IMR-90 (cell line): ENCODE measurements around the gene GSG1. TPM values are rescaled to one million over a fixed set of nuclear protein-coding genes. Genes with fewer than 3 reads are reported as not detected.

Experiments used
- ATAC-seq: fragments of 200-7000 bp; cut with Tn5 transposase; 2 replicates; pipeline ENCODE4 v1.9.1; 2020; ENCODE audit warnings: low read depth, mild to moderate bottlenecking, moderate library complexity
- BruUV-seq: library from RNA; stranded (reverse); fragments of 400-500 nt; replicated peaks from 2 replicates; lab custom pipeline; 2021; lab: Mats Ljungman, UMichigan
- CTCF ChIA-PET: fragments of 300-600 bp; formaldehyde crosslinking; extraction: SDS; loops from one replicate; lab custom pipeline; 2021; ENCODE audit warnings: antibody characterized with exemption; lab: Yijun Ruan, JAX
- POLR2A ChIA-PET: fragments of 300-600 bp; sonication (Branson Sonifier 250); formaldehyde crosslinking; loops from one replicate; lab custom pipeline; 2022; ENCODE audit warnings: antibody characterized with exemption; ENCODE audit not compliant: unreplicated experiment; lab: Charles Lee
- DNase-seq: peaks from one replicate; pipeline ENCODE4 v3.0.0; 2013
- H2AFZ ChIP-seq: replicated peaks from 2 replicates; pipeline ENCODE3; 2013; ENCODE audit warnings: low read length, mild to moderate bottlenecking; ENCODE audit not compliant: poor library complexity
- H2AK5ac ChIP-seq: 2 replicates; pipeline ENCODE4 v1.6.1; 2013; ENCODE audit warnings: low read depth, low read length, inconsistent platforms
- H2AK9ac ChIP-seq: replicated peaks from 2 replicates; pipeline ENCODE3; 2013; ENCODE audit warnings: mild to moderate bottlenecking, low read depth, low read length, moderate library complexity; ENCODE audit not compliant: poor library complexity
- H2BK120ac ChIP-seq: 2 replicates; pipeline ENCODE4 v1.6.1; 2013; ENCODE audit warnings: low read depth, low read length, inconsistent platforms
- H2BK15ac ChIP-seq: 3 replicates; pipeline ENCODE4 v1.6.1; 2013; ENCODE audit warnings: low read depth, low read length, inconsistent platforms
- H2BK20ac ChIP-seq: 2 replicates; pipeline ENCODE4 v1.6.1; 2013; ENCODE audit warnings: low read depth, mild to moderate bottlenecking, inconsistent platforms, low read length, moderate library complexity
- H2BK5ac ChIP-seq: 2 replicates; pipeline ENCODE4 v1.6.1; 2013; ENCODE audit warnings: mild to moderate bottlenecking, low read depth, low read length, inconsistent platforms; ENCODE audit not compliant: poor library complexity, severe bottlenecking
- H3K14ac ChIP-seq: replicated peaks from 2 replicates; pipeline ENCODE4 v1.6.1; 2013; ENCODE audit warnings: low read depth, low read length, inconsistent platforms
- H3K18ac ChIP-seq: 2 replicates; pipeline ENCODE4 v1.6.1; 2013; ENCODE audit warnings: low read depth, low read length, control low read depth
- H3K23ac ChIP-seq: 2 replicates; pipeline ENCODE4 v1.6.1; 2013; ENCODE audit warnings: low read depth, low read length, inconsistent platforms
- H3K27ac ChIP-seq: 2 replicates; pipeline ENCODE4 v1.5.1; 2013; ENCODE audit warnings: mild to moderate bottlenecking, control low read depth, low read length; ENCODE audit not compliant: insufficient read depth
- H3K27me3 ChIP-seq: 2 replicates; pipeline ENCODE4 v1.6.1; 2013; ENCODE audit warnings: low read length; ENCODE audit not compliant: control insufficient read depth, insufficient read depth
- H3K36me3 ChIP-seq: 2 replicates; pipeline ENCODE4 v1.6.1; 2013; ENCODE audit warnings: low read length, mixed read lengths; ENCODE audit not compliant: control insufficient read depth, insufficient read depth
- H3K4ac ChIP-seq: 2 replicates; pipeline ENCODE4 v1.6.1; 2013; ENCODE audit warnings: low read depth, low read length, inconsistent platforms
- H3K4me1 ChIP-seq: 2 replicates; pipeline ENCODE4 v1.6.1; 2013; ENCODE audit warnings: low read length, mixed read lengths; ENCODE audit not compliant: control insufficient read depth, insufficient read depth
- H3K4me2 ChIP-seq: 2 replicates; pipeline ENCODE4 v1.6.1; 2013; ENCODE audit warnings: low read depth, mild to moderate bottlenecking, control low read depth, low read length, moderate library complexity
- H3K4me3 ChIP-seq: 2 replicates; pipeline ENCODE4 v1.5.1; 2013; ENCODE audit warnings: low read depth, mild to moderate bottlenecking, control low read depth, low read length, moderate library complexity; ENCODE audit not compliant: insufficient read depth
- H3K56ac ChIP-seq: 2 replicates; pipeline ENCODE4 v1.6.1; 2013; ENCODE audit warnings: low read length, inconsistent platforms; ENCODE audit not compliant: insufficient read depth; ENCODE audit errors: extremely low read depth
- H3K79me1 ChIP-seq, 2 experiments: 2 replicates each; pipeline ENCODE4 v1.6.1; 2013; ENCODE audit warnings: low read length in 2 of 2, inconsistent platforms in 1 of 2, low read depth in 1 of 2
- H3K9ac ChIP-seq: 2 replicates; pipeline ENCODE4 v1.6.1; 2013; ENCODE audit warnings: low read depth, low read length, control low read depth
- H3K9me1 ChIP-seq: 2 replicates; pipeline ENCODE4 v1.6.1; 2013; ENCODE audit warnings: low read length, inconsistent platforms; ENCODE audit not compliant: insufficient read depth
- H3K9me3 ChIP-seq: 2 replicates; pipeline ENCODE4 v1.6.1; 2013; ENCODE audit warnings: low read length; ENCODE audit not compliant: control insufficient read depth, insufficient read depth
- H4K20me1 ChIP-seq: 2 replicates; pipeline ENCODE4 v1.6.1; 2013; ENCODE audit warnings: low read length, inconsistent platforms; ENCODE audit not compliant: insufficient read depth
- H4K5ac ChIP-seq: 2 replicates; pipeline ENCODE4 v1.6.1; 2013; ENCODE audit warnings: mild to moderate bottlenecking, low read depth, low read length, control low read depth
- H4K8ac ChIP-seq, 2 experiments: 2 replicates each; pipeline ENCODE4 v1.6.1; 2013; ENCODE audit warnings: low read depth in 2 of 2, low read length in 2 of 2, control low read depth in 1 of 2, inconsistent platforms in 1 of 2
- H4K91ac ChIP-seq: 2 replicates; pipeline ENCODE4 v1.6.1; 2013; ENCODE audit warnings: low read depth, low read length, inconsistent platforms; ENCODE audit not compliant: insufficient read depth
- SMC3 ChIP-seq: fragments of 150-350 bp; IDR thresholded peaks from 2 replicates; pipeline ENCODE4 v1.6.1; 2016; ENCODE audit warnings: low read depth, mild to moderate bottlenecking, antibody characterized with exemption, low read length, moderate library complexity
- WGBS, 2 experiments: methylation state at CpG; one replicate each; pipeline versions ENCODE4 v1.1.5 to v1.1.7; 2013; ENCODE audit warnings: missing lambda C conversion rate in 2 of 2; ENCODE audit not compliant: insufficient read length in 1 of 2; ENCODE audit errors: extremely low coverage in 2 of 2; 5-methylcytosine and 5-hydroxymethylcytosine counted together
- dilution Hi-C: fragments of 300-500 bp; cut with HindIII; formaldehyde crosslinking; loops from one replicate; pipeline ENCODE4 v1.14.3; 2018; ENCODE audit warnings: low sequenced_read_pairs; ENCODE audit not compliant: unreplicated experiment
- in situ Hi-C: fragments of 300-500 bp; cut with MboI; formaldehyde crosslinking; loops from 3 replicates; pipeline ENCODE4 v1.14.3; 2019; ENCODE audit warnings: low sequenced_read_pairs, inconsistent platforms, mixed read lengths
- intact Hi-C: fragments of 100-400 bp; cut with micrococcal nuclease; formaldehyde crosslinking; loops from 2 replicates; pipeline ENCODE4 v1.10.0; 2022
- polyA plus RNA-seq, 3 experiments: library from polyadenylated mRNA; depleted of rRNA; stranded (reverse); fragments of >200 nt; gene quantifications; 2 replicates each; pipeline ENCODE4 v1.2.3, GENCODE V29; 2012; ENCODE audit warnings: low replicate concordance in 1 of 3
- total RNA-seq: library from RNA; depleted of rRNA; stranded (reverse); fragments of >200 nt; gene quantifications from 2 replicates; pipeline ENCODE4 v1.2.3, GENCODE V29; 2012

Gene GSG1
- total and polyA plus RNA-seq, 2 of the 4 experiments (the other 2 are of a cell fraction), result 1.8 to 2.9 TPM

GRCh38 chr12:13046964-13047363, 56.5 kb downstream of the GSG1 start:
- Histone ChIP-seq H3K79me1 (peaks cover 9 to 11% of the 10 kb centered on the region in 2 experiments; a peak in 3 of 4 replicates), H3K14ac (no peak overlapping the region), H3K18ac (no peak overlapping the region), H3K4ac (no peak overlapping the region), H3K36me3 (no peaks in the 10 kb centered on the region), H2BK20ac (no peak overlapping the region), H2AFZ (no peak overlapping the region), H3K9me1 (no peaks in the 10 kb centered on the region), H4K20me1 (no peaks in the 10 kb centered on the region), H3K23ac (no peak overlapping the region), H2BK15ac (no peak overlapping the region), H2AK5ac (no peak overlapping the region), H2BK120ac (no peak overlapping the region), H3K4me2 (no peak overlapping the region), H3K4me1 (peaks cover 2% of the 10 kb centered on the region; the same call in 1 of the 2 replicates), H4K8ac (no peak overlapping the region), H4K91ac (no peak overlapping the region), H3K4me3 (no peak overlapping the region), H4K5ac (no peak overlapping the region), H2BK5ac (no peak overlapping the region), H3K27ac (no peak overlapping the region), H2AK9ac (no peak overlapping the region), H3K56ac (no peak overlapping the region), H3K9ac (no peak overlapping the region), H3K27me3 (no peaks in the 10 kb centered on the region), H3K9me3 (no peaks in the 10 kb centered on the region)
- intact Hi-C loops, result no loop called here
- BruUV-seq, result no TSS peak
- in situ Hi-C loops, result loop anchor here (25.0 kb wide), 1 partner anchor 490 kb away; no protein-coding TSS in a partner anchor
- TF ChIP-seq SMC3, result no peak
- DNase-seq (no peak), ATAC-seq (no peak)
- dilution Hi-C loops, result no loop called here
- POLR2A ChIA-PET, result no interaction called here
- WGBS, 2 experiments, result no CpG with 5 or more reads among the region's 1 CpG
- CTCF ChIA-PET, result no interaction called here
